ENCODE measurements around the gene CD99.
"Not testable (repeated sequence)": the region's sequence is repeated elsewhere in the genome, so short reads cannot be mapped to it uniquely, and the experiment has no call there.

The CD99 gene

DNA sequence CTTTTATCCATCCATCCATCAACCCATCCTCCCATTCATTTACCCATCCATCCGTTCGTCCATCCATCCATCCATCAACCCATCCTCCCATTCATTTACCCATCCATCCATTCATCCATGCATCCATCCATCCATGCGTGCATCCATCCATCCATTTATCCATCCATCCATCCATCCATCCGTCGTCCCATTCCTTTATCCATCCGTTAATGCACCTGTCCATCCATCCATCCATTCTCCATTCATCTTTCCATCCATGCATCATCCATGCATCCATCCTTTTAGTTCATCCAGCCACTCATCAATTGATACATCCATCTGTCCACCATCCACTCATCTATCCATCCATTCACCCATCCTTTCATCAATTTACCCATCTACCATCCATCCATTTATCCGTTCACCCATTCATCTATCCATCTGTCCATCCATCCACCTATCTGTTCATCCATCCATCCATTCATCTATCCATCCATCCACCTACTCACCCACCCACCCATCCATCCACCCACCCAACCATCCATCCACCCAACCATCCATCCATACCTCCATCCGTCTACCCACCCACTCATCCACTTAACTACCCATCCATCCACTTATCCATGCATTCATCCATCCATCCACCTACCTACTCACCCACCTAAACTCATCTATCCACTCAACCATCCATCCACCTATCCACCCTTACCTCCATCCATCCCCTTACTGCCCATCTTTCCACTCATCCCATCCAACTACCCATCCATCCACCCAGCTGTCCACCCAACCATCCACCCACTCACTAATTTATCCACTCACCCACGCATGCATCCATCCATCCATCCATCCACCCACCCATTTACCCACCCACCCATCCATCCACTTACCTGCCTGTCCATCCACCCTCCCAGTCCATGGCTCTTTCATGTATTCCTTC is 9.6 kb downstream of the CD99 start:
- DNase-seq: no peak

DNA sequence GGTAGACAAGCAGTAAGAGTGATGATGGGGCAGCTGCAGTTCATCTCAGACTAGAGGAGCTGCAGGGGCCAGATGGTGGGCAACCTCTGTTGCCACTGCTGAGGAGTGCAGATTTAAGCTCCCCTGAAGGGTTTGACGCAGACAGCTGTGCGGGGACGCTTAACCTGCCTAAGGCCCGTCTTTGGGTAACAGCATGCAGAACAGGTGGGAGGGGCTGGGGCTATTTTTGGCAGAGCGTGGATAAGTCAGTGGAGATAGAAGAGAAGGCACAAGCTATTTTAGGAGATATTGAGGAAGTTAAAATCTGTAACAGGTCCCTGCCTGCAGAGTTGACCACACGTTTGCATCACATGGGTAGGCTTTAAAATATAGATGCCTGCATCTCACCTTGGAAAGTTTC is 10.5 kb downstream of the CD99 start:
- no peak for DNase-seq

DNA sequence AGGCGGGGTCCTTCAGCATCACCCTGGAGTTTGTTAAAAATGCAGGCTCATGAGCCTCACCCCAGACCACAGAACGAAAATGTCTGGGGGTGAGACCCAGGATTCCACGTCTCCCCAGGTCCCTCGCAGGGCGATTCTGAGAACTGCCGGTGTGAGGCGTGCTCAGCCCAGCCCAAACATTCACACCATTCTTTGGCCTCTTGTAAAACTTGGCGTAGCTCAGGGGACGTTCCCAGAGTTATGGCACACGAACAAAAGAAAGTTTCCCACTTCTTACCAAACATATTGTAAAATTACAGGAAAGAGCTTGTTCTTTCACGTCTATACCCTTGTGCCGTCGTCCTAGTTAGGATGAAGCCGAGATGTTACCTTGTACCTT is 12.9 kb downstream of the CD99 start:
- no peak for DNase-seq

GRCh38 chrX:2705046-2705832 is 14.1 kb downstream of the CD99 start:
- no peak for DNase-seq

DNA sequence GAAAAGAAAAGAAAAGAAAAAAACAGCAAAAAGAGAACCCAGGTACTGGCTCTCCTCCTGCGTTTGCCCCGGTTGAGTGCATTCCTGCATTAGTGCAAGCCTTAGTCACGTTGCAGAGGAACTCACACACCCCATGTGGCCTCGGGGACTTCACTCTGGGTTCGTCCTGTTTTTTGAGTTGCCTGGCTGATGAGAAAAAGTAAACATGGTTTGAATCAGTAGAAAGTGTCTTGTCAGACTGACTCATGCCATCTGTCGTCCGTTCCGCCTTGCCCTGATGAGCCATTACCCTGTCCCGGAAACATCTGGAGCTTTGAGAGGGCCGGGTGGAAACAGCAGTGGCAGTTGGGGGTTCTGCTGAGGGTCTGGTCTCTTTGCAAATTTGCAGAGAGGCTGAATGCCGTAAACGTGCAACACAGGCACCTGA is 16.3 kb downstream of the CD99 start:
- DNase-seq: peak; percentile 87

- no peak for DNase-seq
Measured at GRCh38 chrX:2708021-2708420, 16.9 kb downstream of the CD99 start.

DNA sequence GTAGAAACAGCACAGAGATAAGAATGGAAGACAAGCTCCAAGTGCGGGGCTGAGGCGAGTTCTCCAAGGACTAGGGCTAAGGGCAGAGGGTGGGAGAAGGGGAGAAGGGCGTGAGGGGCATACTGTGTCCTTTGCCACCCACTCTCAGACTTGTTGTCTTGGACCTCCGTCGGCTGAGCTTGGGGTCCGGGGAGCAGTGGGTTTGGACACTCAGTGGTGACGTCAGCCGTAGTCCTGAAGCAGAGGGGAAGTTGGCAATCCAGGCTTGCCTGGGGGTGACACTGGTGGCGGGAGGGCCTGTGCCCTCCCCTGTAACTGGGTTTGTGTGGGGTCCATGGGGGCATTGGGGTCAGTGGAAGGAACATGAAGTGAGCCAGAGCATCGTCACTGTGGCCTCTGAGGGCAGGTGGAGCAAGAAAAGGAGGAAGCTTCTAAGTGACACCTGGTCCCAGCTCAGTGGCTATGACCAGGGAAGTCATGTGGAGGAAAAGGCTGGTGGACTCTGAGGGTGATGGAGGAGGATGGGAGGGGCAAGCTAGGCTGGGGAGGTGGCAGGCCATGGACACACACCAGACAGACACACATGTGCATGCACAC is 17.6 kb downstream of the CD99 start:
- DNase-seq: no peak

DNA sequence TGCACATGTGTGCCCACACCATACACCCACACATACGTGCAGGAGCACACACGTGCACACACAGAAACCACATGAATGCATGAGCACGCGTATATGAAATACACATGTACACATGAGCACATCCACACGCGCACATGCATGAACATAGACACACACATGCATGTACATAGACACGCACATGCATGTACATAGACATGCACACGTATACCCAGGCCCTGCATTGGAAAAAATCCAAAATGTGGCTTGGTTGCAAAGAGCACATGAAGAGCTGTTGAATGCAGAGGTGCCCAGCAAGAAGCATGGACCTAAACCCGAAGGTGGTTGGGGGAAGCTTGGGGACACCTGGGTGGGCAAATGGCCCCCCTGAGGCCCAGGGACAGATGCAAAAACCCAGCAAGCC is 18.5 kb downstream of the CD99 start:
- no peak for DNase-seq

- peak; percentile 70 for DNase-seq
Measured at GRCh38 chrX:2710041-2710840, 19.1 kb downstream of the CD99 start.

DNA sequence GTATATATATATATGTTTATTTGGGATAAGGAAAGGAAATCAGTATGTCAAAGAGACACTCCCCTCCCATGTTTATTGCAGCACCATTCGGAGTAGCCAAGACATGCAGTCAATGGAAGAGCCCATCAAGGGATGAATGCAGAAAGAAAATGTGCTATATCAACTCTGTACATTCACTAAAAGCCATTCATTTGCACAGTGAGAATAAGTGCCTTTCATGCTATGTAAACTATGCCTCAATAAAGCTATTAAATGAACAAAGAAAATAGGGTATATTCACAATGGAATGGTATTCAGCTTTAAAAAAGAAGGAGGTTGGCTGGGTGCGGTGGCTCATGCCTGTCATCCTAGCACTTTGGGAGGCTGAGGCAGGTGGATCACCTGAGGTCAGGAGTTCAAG is 20.3 kb downstream of the CD99 start:
- DNase-seq: no peak

- no peak for DNase-seq
Measured at GRCh38 chrX:2712428-2712827, 21.3 kb downstream of the CD99 start.

GRCh38 chrX:2712890-2713840 is 22.1 kb downstream of the CD99 start:
- DNase-seq: no peak

DNA sequence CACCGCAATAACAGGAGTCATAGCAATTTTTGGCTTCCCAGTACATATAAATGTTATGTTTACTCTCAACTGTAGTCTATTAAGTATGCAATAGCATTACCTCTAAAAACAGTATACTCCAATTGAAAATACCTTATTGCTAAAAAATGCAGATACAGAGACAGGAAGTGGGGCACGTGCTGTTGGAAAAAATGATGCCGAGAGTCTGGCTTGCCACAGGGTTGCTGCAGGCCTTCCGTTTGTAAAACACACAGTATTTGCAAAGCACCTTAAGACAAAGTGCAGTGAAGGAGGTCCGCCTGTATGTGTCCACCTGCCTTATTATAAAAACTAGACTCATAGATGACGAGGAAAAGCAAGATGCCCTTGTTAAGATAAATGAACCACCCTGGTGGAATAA is 23.5 kb downstream of the CD99 start:
- no peak for DNase-seq

- no peak for DNase-seq
Measured at GRCh38 chrX:2715066-2715600, 24.0 kb downstream of the CD99 start.

- peak; percentile 55 for DNase-seq
Measured at GRCh38 chrX:2717312-2717711, 26.2 kb downstream of the CD99 start.

- DNase-seq: no peak
Measured at GRCh38 chrX:2718821-2719220, 27.7 kb downstream of the CD99 start.

DNA sequence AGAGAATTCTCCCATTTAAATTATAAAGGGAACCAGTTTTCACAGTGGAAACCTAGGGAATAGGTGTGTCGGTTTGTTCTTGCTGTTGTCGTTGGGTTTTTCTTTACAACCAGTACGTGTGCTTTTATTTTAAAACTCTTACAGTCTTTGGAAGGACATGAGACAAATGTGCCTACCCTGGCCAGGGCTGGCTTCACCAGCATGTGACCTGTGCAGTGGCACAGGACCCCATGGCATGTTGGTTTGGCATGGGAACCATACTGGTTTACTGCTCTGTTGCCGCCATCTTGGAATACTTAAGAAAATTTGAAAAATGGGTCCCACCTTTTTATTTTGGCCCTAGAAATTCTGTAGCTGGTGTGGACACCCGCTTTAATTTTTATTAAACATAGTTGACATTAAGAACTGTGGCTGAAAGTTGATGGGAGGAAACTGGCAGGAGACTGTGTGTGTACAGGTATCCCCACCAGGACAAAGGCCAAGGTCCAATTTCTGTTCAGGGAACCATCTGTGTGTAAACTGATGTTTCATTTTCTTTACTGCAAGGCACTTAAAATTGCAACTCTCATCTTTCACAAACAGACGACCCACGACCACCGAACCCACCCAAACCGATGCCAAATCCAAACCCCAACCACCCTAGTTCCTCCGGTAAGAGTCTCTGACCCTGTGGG is 28.8 kb downstream of the CD99 start:
- DNase-seq: no peak

GRCh38 chrX:2723286-2723879 is 32.3 kb downstream of the CD99 start:
- DNase-seq: no peak

DNA sequence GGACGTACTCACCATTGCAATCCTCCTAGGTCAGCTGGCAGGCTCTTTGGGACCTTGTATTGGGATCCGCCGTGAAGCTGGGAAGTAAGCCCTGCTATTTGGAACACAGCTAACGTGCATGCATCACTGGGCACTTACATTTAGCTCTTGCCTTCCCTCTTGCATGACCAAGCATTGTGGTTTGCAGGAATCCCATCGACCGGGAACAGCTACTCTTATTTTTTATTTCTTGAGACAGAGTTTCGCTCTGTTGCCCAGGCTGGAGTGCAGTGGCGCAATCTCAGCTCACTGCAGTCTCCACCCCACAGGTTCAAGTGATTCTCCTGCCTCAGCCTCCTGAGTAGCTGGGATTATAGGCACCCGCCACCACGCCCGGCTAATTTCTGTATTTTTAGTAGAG is 36.2 kb downstream of the CD99 start:
- DNase-seq: not testable (repeated sequence)

DNA sequence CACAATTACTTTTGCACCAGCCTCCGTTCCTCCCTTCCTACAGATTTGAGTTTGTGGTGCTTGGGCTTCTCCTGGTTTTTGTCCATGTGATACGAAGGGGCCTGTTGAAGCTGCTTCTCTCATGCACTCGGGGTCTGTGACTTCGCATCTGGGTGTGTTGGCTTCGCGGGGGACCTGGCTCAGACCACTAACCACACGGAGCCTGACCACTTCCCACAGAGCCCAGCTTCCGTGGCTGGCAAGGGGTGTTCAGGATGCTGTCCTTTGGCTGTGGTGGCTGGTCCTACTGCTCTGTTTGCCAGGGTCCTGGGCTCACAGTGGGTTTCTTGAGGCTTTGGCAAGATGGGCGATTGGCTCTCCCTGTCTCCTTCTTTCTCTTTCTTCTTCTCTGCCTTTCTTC is 41.0 kb downstream of the CD99 start:
- no peak for DNase-seq

All from activated CD4-positive, alpha-beta T cell treated with anti-CD3 and anti-CD28 coated beads, Interleukin-2, amount 50 U/mL, for 16 hours (primary cell).